ENCODE data around the gene IRF3.

The IRF3 gene

GRCh38 chr19:49687566-49688316 lies 22.1 kb upstream of the IRF3 start:
- DNase-seq = no peak

GRCh38 chr19:49687150-49687549 lies 21.5 kb upstream of the IRF3 start:
- no peak for DNase-seq

GRCh38 chr19:49686503-49687088 lies 20.9 kb upstream of the IRF3 start:
- DNase-seq = no peak

GRCh38 chr19:49685845-49686332 lies 20.2 kb upstream of the IRF3 start:
- no peak for DNase-seq

- no peak for DNase-seq
These were observed 19.4 kb upstream of the IRF3 start for GRCh38 chr19:49684983-49685553.

- DNase-seq = no peak
These were observed 18.8 kb upstream of the IRF3 start for GRCh38 chr19:49684251-49684982.

GRCh38 chr19:49683814-49684250 lies 18.2 kb upstream of the IRF3 start:
- no peak for DNase-seq

GRCh38 chr19:49682274-49682673 lies 16.6 kb upstream of the IRF3 start:
- DNase-seq = no peak

- no peak for DNase-seq
These were observed 16.2 kb upstream of the IRF3 start for GRCh38 chr19:49681830-49682229.

- peak; percentile 79 for DNase-seq
These were observed 15.0 kb upstream of the IRF3 start for GRCh38 chr19:49680421-49681351.

GRCh38 chr19:49679771-49680413 lies 14.2 kb upstream of the IRF3 start:
- no peak for DNase-seq

GRCh38 chr19:49678985-49679770 lies 13.5 kb upstream of the IRF3 start:
- DNase-seq = no peak

- peak; percentile 60 for DNase-seq
These were observed 12.4 kb upstream of the IRF3 start for GRCh38 chr19:49677901-49678674.

- no peak for DNase-seq
These were observed 11.7 kb upstream of the IRF3 start, which contains the start of gene PRMT1 for GRCh38 chr19:49677231-49677900. Gene PRMT1, plus strand, starts transcription at chr19:49677271. Its CDS starts 10 bp downstream, at chr19:49677281.

GRCh38 chr19:49676784-49677230 lies 11.2 kb upstream of the IRF3 start:
- peak; percentile 100 for DNase-seq

- no peak for DNase-seq
These were observed 10.6 kb upstream of the IRF3 start for GRCh38 chr19:49676136-49676783.

GRCh38 chr19:49672131-49672919 lies 6.7 kb upstream of the IRF3 start:
- DNase-seq = no peak

GRCh38 chr19:49669516-49669915 lies 3.9 kb upstream of the IRF3 start:
- no peak for DNase-seq

Data from NCI-H2107 (cell line).